Lower leg skin (tissue), 4 donors: Measurements from ENCODE around the gene KIF17. TPM values are rescaled to one million over a fixed set of nuclear protein-coding genes. Genes with fewer than 3 reads are reported as not detected.

Source experiments
- DNase-seq, 2 donors: peaks; one replicate each; pipeline ENCODE4 v3.0.0-alpha.2; 2019; ENCODE audit warnings: low spot score in 2 of 2
- H3K4me3 ChIP-seq: fragments of 200-600 bp; sonication (generic); 2 replicates; pipeline ENCODE4 v1.5.1; 2017; ENCODE audit warnings: mild to moderate bottlenecking, low read depth; ENCODE audit not compliant: poor library complexity, severe bottlenecking
- CTCF ChIP-seq, 3 donors: fragments of 450-650 bp; IDR thresholded peaks; one replicate each; pipeline ENCODE4 v1.5.1; 2016; ENCODE audit warnings: antibody characterized with exemption in 3 of 3, mild to moderate bottlenecking in 3 of 3, moderate library complexity in 2 of 3
- POLR2A ChIP-seq, 2 donors: fragments of 450-650 bp; IDR thresholded peaks; one replicate each; pipeline ENCODE4 v1.6.1; 2016 to 2017; ENCODE audit warnings: antibody characterized with exemption in 2 of 2, mild to moderate bottlenecking in 1 of 2, moderate library complexity in 1 of 2
- WGBS, 2 donors: methylation state at CpG; one replicate each; pipeline ENCODE4 v1.1.5; 2018; 5-methylcytosine and 5-hydroxymethylcytosine counted together
- intact Hi-C: fragments of 100-400 bp; cut with DNase I; formaldehyde crosslinking; loops from one replicate; pipeline ENCODE4 v1.15.0; 2023; ENCODE audit warnings: low total_unique reads
- total RNA-seq, 4 donors: library from RNA; depleted of rRNA; stranded (reverse); fragments of >200 nt; gene quantifications; one replicate each; pipeline ENCODE4 v1.1.0, GENCODE V29; 2016

The KIF17 gene
- total RNA-seq, 4 donors from 2014 or later = 0.30 to 5.7 (median 2.2) TPM

GRCh38 chr1:20709868-20710267 is 7.9 kb downstream of the KIF17 start:
- DNase-seq = no peak
- H3K4me3 ChIP-seq = no peak overlapping the region
- intact Hi-C loops = no loop called here
- TF ChIP-seq POLR2A (IDR thresholded peaks at IDR 0.05) = no peak
- WGBS, 2 donors = 91 to 93% methylated on average over 3 of the region's 3 CpGs

- intact Hi-C loops = no loop called here
- WGBS, 2 donors = 77 to 86% methylated on average over 5 of the region's 5 CpGs
- TF ChIP-seq POLR2A (IDR thresholded peaks at IDR 0.05) (no peak), CTCF (IDR thresholded peaks at IDR 0.05) (no peak)
- H3K4me3 ChIP-seq = no peak overlapping the region
- DNase-seq = no peak
These were observed 8.9 kb downstream of the KIF17 start for GRCh38 chr1:20708891-20709290.

GRCh38 chr1:20708057-20708456 is 9.8 kb downstream of the KIF17 start:
- TF ChIP-seq CTCF (IDR thresholded peaks at IDR 0.05) (no peak), POLR2A (IDR thresholded peaks at IDR 0.05) (no peak)
- H3K4me3 ChIP-seq = no peak overlapping the region
- no peak for DNase-seq
- 83 to 91% methylated on average over 5 to 6 of the region's 6 CpGs for WGBS, 2 donors
- intact Hi-C loops = no loop called here

GRCh38 chr1:20706841-20707240 is 11.0 kb downstream of the KIF17 start:
- no peak overlapping the region for H3K4me3 ChIP-seq
- DNase-seq = no peak
- TF ChIP-seq POLR2A (IDR thresholded peaks at IDR 0.05) = no peak
- TF ChIP-seq CTCF (IDR thresholded peaks at IDR 0.05) = no peak
- WGBS, 2 donors = 55 to 58% methylated on average over 5 of the region's 5 CpGs
- intact Hi-C loops = no loop called here

- 70 to 83% methylated on average over 15 of the region's 15 CpGs for WGBS, 2 donors
- intact Hi-C loops = no loop called here
- no peak overlapping the region for H3K4me3 ChIP-seq
- TF ChIP-seq CTCF (IDR thresholded peaks at IDR 0.05) = no peak
- TF ChIP-seq POLR2A (IDR thresholded peaks at IDR 0.05) = no peak
- DNase-seq = no peak
These were observed 12.5 kb downstream of the KIF17 start for GRCh38 chr1:20705203-20705755.

- intact Hi-C loops = no loop called here
- 93% methylated on average over 40 to 41 of the region's 41 CpGs for WGBS, 2 donors
- H3K4me3 ChIP-seq = no peak overlapping the region
- DNase-seq = no peak
- no peak for TF ChIP-seq CTCF (IDR thresholded peaks at IDR 0.05)
These were observed 13.2 kb downstream of the KIF17 start for GRCh38 chr1:20704390-20705202.
